Activated naive CD4-positive, alpha-beta T cell treated with Interleukin-2 at 50 U/mL for 16 hours (primary cell): ENCODE measurements around the gene ERP44.
"Not testable (repeated sequence)": the region's sequence is repeated elsewhere in the genome, so short reads cannot be mapped to it uniquely, and the experiment has no call there.

Experiments
- DNase-seq: peaks from one replicate; pipeline ENCODE4 v3.0.0-alpha.2; 2020

The ERP44 gene

DNA sequence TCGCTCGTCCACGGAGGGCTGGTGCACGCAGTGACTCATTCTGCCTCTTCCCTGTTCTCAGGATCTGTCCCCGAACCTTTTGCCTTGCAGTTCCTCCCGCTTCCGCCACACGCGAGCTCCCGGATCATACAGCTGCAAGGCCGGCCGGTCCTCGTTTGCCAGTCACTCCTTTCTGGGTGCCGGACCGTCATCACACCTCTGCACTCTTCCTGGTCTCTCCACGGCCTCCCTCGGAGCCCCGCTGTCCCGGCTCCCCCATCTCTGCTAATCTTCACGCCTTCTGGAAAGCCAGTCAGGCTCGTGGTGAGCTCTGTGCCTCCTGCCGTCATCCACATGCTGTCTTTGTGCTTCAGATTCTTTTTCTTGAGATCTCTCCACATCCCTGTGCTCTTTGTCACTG is 100.5 kb downstream of the ERP44 start:
- DNase-seq: no peak

DNA sequence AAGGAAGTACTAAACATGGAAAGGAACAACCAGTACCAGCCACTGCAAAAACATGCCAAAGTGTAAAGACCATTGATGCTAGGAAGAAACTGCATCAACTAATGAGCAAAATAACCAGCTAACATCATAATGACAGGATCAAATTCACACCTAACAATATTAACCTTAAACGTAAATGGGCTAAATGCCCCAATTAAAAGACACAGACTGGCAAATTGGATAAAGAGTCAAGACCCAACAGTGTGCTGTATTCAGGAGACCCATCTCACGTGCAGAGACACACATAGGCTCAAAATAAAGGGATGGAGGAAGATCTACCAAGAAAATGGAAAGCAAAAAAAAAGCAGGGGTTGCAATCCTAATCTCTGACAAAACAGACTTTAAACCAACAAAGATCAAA is 108.3 kb downstream of the ERP44 start:
- not testable (repeated sequence) for DNase-seq

- no peak for DNase-seq
Observed at GRCh38 chr9:99986642-99987041, 112.2 kb downstream of the ERP44 start.

DNA sequence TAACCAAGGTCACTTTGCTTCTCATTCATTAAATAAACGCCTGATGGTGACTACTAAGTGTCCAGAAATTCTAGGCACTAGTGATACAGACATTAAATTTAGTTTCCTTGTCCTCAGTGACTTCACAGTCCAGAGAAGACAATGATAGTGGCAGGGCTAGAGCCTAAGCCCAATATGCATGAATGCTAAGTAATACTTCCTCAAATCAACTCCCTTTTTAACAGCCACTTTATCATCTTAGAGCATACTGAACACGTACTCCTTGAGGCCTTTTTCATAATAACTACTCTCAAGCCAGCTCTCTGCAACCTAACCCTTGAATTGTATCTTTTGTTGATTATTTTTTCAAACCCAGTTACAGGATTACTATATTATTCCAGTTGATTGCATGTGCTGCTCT is 118.2 kb downstream of the ERP44 start:
- DNase-seq: no peak

DNA sequence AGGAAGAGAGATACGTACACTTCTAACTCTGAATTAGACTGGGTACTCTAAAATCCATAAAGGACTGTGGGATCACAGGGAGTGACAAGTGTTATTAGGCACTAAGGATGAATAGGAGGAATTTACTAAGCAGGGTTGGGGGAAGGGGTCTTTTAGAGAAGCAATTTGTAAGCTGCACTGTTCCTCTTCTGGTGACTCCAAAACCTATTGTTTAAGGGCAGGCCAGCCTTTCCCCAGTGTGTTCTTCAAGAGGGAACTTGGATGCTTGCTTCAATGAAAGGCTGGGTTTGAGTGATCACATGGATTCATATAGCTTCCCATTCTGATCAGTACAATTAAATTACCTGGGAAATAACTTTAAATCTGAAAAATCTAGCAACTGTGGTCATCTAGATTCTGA is 120.6 kb downstream of the ERP44 start:
- DNase-seq: no peak

DNA sequence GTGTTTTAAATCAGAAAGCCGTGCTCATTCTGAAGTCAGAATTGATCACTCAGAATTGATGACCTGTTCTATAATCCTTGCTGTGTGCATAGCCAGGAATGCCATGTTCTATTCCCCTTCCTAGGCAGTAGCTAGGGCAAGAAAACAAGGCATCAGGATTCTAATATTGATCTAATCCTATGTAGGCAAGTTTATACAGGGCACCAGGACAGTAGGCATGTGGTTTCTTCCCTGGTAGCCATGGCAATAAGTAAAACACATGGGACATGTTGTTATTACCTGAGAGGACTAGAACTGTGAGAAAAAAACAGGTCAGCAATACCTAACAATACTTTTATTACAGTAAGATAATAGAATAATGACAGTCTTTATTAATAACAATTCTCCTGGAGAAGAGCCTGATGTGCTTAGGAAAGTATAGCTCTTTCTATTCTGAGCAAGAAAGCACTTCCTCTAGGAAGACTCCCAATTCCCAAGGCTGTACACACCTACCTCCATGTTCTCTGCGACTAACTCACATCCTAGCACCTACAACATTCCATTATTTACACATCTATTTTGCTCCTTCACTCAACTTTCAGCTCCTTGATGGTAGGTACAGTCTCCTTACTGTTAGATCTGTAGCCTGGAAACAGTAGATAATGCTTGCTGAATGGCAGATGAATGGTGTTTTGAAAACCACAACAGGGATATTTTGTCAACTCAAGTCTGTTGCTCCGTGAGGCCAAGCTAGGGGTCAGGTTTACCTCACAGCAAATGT is 121.6 kb downstream of the ERP44 start:
- no peak for DNase-seq

GRCh38 chr9:99973455-99973854 is 125.3 kb downstream of the ERP44 start:
- DNase-seq: no peak

- no peak for DNase-seq
Observed at GRCh38 chr9:99971410-99971809, 127.4 kb downstream of the ERP44 start.

GRCh38 chr9:99970481-99970880 is 128.3 kb downstream of the ERP44 start:
- no peak for DNase-seq

DNA sequence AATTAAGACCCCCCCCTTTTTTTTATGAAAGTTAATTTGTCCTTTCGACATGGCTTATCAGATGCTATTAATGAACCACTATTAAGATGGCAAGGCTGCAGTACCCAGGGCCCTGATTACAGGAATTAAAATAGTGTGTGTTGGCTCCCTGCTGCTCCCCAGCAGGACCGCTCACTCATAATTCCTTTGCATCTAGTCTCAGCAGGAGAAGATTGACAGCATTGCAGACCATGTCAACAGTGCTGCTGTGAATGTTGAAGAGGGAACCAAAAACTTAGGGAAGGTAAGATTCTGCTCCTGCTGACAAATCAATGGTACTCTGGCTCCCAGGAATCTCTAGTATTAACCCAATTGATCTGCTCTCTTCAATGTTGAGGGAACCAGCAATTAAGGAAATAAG is 131.3 kb downstream of the ERP44 start:
- DNase-seq: no peak

GRCh38 chr9:99966716-99967115 is 132.1 kb downstream of the ERP44 start:
- DNase-seq: no peak

- DNase-seq: no peak
Observed at GRCh38 chr9:99966001-99966400, 132.8 kb downstream of the ERP44 start.

DNA sequence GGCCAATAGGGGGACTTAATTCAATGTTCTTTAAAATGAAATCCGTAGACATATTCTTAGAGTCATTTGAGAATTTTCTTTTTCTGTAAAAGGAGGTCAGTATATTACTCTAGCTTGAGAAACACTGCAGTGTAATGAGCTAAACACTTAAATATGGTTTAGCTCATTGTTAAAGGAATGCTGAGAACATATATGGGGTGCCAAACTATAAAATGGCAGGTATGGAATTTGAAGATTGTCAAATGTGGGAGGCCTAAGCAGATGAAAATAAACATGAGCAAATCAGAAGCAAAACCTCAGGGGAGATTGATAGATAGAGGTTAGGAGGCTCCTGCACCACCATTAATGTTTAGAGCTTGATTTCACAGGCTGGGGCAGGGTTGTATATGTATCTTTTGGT is 134.5 kb downstream of the ERP44 start:
- no peak for DNase-seq

DNA sequence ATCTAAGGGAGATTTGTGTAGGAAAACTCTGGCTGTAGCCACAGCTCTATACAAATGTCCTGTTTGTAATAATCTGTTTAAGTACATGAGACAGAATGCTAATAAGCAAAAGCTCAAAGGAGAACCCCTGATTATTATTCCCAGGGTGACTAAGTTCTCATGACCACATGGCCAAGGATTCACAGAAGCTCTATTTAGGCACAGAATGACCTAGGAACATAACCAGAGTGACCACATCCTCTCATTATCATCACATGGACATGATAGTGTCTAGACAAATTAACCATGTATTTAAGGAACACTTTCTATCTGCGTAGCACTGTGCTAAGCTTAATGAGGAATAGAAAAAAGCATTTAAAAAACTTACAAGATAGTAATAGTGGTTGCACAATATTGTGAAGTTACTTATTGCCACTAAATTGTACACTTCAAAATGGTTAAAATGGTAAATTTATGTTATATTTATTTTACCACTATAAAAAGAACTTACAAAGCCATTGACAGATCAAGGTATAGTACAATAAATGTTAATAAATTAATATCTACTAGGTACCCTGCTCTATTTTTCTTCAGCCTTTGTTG is 136.0 kb downstream of the ERP44 start:
- no peak for DNase-seq

GRCh38 chr9:99955606-99956005 is 143.2 kb downstream of the ERP44 start:
- DNase-seq: no peak

- DNase-seq: no peak
Observed at GRCh38 chr9:99954819-99955218, 144.0 kb downstream of the ERP44 start.

- DNase-seq: no peak
Observed at GRCh38 chr9:99953861-99954507, 144.8 kb downstream of the ERP44 start.

DNA sequence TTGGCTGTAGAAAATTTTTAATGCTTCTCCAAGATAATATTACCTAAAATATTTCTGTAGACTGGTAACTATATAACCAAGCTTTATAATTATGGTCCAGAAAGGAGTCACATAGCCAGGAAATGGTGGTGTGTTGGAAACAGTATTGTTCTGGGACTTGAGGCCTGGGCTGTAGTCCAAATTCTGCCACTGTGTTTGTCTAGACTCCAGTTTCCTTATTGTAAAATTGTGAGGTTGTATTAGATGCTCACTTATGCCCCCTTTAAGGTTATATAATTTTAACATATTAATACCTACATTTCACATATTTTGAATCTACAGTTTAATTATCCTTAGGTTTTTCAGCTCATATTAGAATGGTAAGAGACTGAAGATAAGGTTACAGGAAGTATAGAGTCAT is 149.9 kb downstream of the ERP44 start:
- DNase-seq: no peak

- no peak for DNase-seq
Observed at GRCh38 chr9:99948482-99948881, 150.3 kb downstream of the ERP44 start.

DNA sequence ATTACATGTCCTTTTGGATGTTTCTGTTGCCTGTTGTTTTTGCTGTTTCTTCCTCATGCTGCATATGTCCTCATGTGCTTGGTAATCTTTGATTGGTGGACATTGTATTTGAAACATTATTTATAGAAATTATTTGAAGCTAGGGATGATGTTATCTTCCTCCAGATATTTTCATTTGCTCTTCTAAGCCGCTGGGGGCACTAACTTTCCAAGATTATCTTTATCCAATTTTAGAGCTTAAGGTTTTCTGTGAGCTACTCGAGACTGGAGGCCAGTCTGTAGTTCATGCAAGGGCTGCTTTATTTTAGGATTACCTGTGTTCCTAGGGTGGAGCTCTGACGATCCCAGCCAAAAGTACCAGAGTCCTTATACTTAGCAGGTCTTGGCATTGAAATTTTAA is 151.4 kb downstream of the ERP44 start:
- DNase-seq: no peak

GRCh38 chr9:99936947-99937587 is 161.7 kb downstream of the ERP44 start:
- no peak for DNase-seq

- no peak for DNase-seq
Observed at GRCh38 chr9:99931155-99931840, 167.5 kb downstream of the ERP44 start.

- no peak for DNase-seq
Observed at GRCh38 chr9:99929652-99930051, 169.1 kb downstream of the ERP44 start.
